Parathyroid adenoma (tissue), 2 donors: ENCODE results near the gene RNF2.

Source experiments
- H2AFZ ChIP-seq: fragments of 300-600 bp; sonication (generic); one replicate; pipeline ENCODE4 v1.7.0; 2017; ENCODE audit warnings: antibody characterized with exemption, mild to moderate bottlenecking
- H3K27ac ChIP-seq: fragments of 300-600 bp; sonication (generic); one replicate; pipeline ENCODE4 v1.7.0; 2017
- H3K27me3 ChIP-seq: fragments of 300-600 bp; sonication (generic); one replicate; pipeline ENCODE4 v1.7.0; 2017; ENCODE audit warnings: low read length; ENCODE audit not compliant: control insufficient read depth, insufficient read depth
- H3K36me3 ChIP-seq: fragments of 300-600 bp; sonication (generic); one replicate; pipeline ENCODE4 v1.7.0; 2017; ENCODE audit warnings: low read length; ENCODE audit not compliant: control insufficient read depth, insufficient read depth
- H3K4me1 ChIP-seq: fragments of 300-600 bp; sonication (generic); one replicate; pipeline ENCODE4 v1.7.0; 2017; ENCODE audit warnings: control low read depth
- H3K4me2 ChIP-seq: fragments of 300-600 bp; sonication (generic); one replicate; pipeline ENCODE4 v1.7.0; 2017; ENCODE audit warnings: low read length
- H3K4me3 ChIP-seq: fragments of 300-600 bp; sonication (generic); one replicate; pipeline ENCODE4 v1.7.0; 2017; ENCODE audit warnings: low read depth, low read length
- H3K79me2 ChIP-seq: fragments of 300-600 bp; sonication (generic); one replicate; pipeline ENCODE4 v1.7.0; 2017; ENCODE audit warnings: control low read depth
- H3K9ac ChIP-seq: fragments of 300-600 bp; sonication (generic); one replicate; pipeline ENCODE4 v1.7.0; 2017; ENCODE audit warnings: mild to moderate bottlenecking
- H3K9me3 ChIP-seq: fragments of 300-600 bp; sonication (generic); one replicate; pipeline ENCODE4 v1.7.0; 2017; ENCODE audit warnings: low read length; ENCODE audit not compliant: control insufficient read depth
- CTCF ChIP-seq: fragments of 300-600 bp; sonication (generic); IDR thresholded peaks from one replicate; pipeline ENCODE4 v1.7.0; 2017; ENCODE audit warnings: antibody characterized with exemption, mild to moderate bottlenecking
- donor health status: primary hyperparathyroidism.

The RNF2 gene

GRCh38 chr1:185077374-185077773 lies 32.0 kb downstream of the RNF2 start:
- Histone ChIP-seq H3K36me3 (no peaks in the 10 kb centered on the region), H3K9me3 (no peaks in the 10 kb centered on the region), H2AFZ (no peak overlapping the region), H3K27ac (no peak overlapping the region), H3K4me3 (no peak overlapping the region), H3K4me2 (no peak overlapping the region), H3K27me3 (no peaks in the 10 kb centered on the region), H3K79me2 (peaks cover 3% of the 10 kb centered on the region), H3K9ac (no peak overlapping the region), H3K4me1 (no peaks in the 10 kb centered on the region)
- TF ChIP-seq CTCF: no peak

GRCh38 chr1:185080422-185080821 lies 35.1 kb downstream of the RNF2 start:
- TF ChIP-seq CTCF: no peak
- Histone ChIP-seq H3K4me2 (no peak overlapping the region), H2AFZ (no peak overlapping the region), H3K27me3 (no peaks in the 10 kb centered on the region), H3K9ac (no peak overlapping the region), H3K4me1 (no peaks in the 10 kb centered on the region), H3K9me3 (no peaks in the 10 kb centered on the region), H3K36me3 (no peaks in the 10 kb centered on the region), H3K27ac (no peak overlapping the region), H3K4me3 (no peak overlapping the region), H3K79me2 (peaks cover 6% of the 10 kb centered on the region)

GRCh38 chr1:185083818-185084217 lies 38.5 kb downstream of the RNF2 start:
- no peak for TF ChIP-seq CTCF
- no peaks in the 10 kb centered on the region for H3K4me1 ChIP-seq
- no peak overlapping the region for H2AFZ ChIP-seq
- no peak overlapping the region for H3K4me2 ChIP-seq
- H3K27me3 ChIP-seq: no peaks in the 10 kb centered on the region
- peaks cover 3% of the 10 kb centered on the region for H3K79me2 ChIP-seq
- H3K9ac ChIP-seq: no peak overlapping the region
- H3K27ac ChIP-seq: no peak overlapping the region
- no peak overlapping the region for H3K4me3 ChIP-seq
- no peaks in the 10 kb centered on the region for H3K36me3 ChIP-seq
- H3K9me3 ChIP-seq: no peaks in the 10 kb centered on the region

GRCh38 chr1:185087101-185087500 lies 41.7 kb downstream of the RNF2 start:
- H3K79me2 ChIP-seq: peaks cover 3% of the 10 kb centered on the region
- H3K4me2 ChIP-seq: no peak overlapping the region
- H3K4me3 ChIP-seq: no peak overlapping the region
- no peaks in the 10 kb centered on the region for H3K9me3 ChIP-seq
- no peaks in the 10 kb centered on the region for H3K4me1 ChIP-seq
- H2AFZ ChIP-seq: no peak overlapping the region
- no peak for TF ChIP-seq CTCF
- no peaks in the 10 kb centered on the region for H3K36me3 ChIP-seq
- H3K27ac ChIP-seq: no peak overlapping the region
- H3K27me3 ChIP-seq: no peaks in the 10 kb centered on the region
- no peak overlapping the region for H3K9ac ChIP-seq

GRCh38 chr1:185087746-185088145 lies 42.4 kb downstream of the RNF2 start:
- no peak overlapping the region for H3K4me3 ChIP-seq
- no peaks in the 10 kb centered on the region for H3K36me3 ChIP-seq
- no peaks in the 10 kb centered on the region for H3K9me3 ChIP-seq
- H3K4me1 ChIP-seq: no peaks in the 10 kb centered on the region
- no peak overlapping the region for H3K4me2 ChIP-seq
- H2AFZ ChIP-seq: no peak overlapping the region
- H3K79me2 ChIP-seq: peaks cover 3% of the 10 kb centered on the region
- TF ChIP-seq CTCF: no peak
- H3K27ac ChIP-seq: no peak overlapping the region
- no peaks in the 10 kb centered on the region for H3K27me3 ChIP-seq
- H3K9ac ChIP-seq: no peak overlapping the region
